GM18498 (cell line): ENCODE measurements around the gene SFXN2.

Experiments
- ATAC-seq: cut with Tn5 transposase; IDR thresholded peaks from one replicate; pipeline ENCODE4 v1.9.1; 2021; ENCODE audit warnings: mild to moderate bottlenecking, moderate library complexity; ENCODE audit not compliant: unreplicated experiment

Gene SFXN2

GRCh38 chr10:102775201-102775934 is 60.9 kb downstream of the SFXN2 start:
- ATAC-seq = no peak

- no peak for ATAC-seq
These were observed 61.7 kb downstream of the SFXN2 start for GRCh38 chr10:102775935-102776669.

GRCh38 chr10:102776779-102777456 is 62.5 kb downstream of the SFXN2 start:
- ATAC-seq = no peak

GRCh38 chr10:102777711-102778453 is 63.4 kb downstream of the SFXN2 start:
- ATAC-seq = no peak

GRCh38 chr10:102778781-102779180 is 64.3 kb downstream of the SFXN2 start:
- ATAC-seq = no peak

- ATAC-seq = no peak
These were observed 65.5 kb downstream of the SFXN2 start for GRCh38 chr10:102779680-102780526.

- no peak for ATAC-seq
These were observed 66.0 kb downstream of the SFXN2 start for GRCh38 chr10:102780527-102780808.

- ATAC-seq = no peak
These were observed 66.9 kb downstream of the SFXN2 start for GRCh38 chr10:102781090-102781920.

GRCh38 chr10:102781921-102782557 is 67.6 kb downstream of the SFXN2 start:
- no peak for ATAC-seq

GRCh38 chr10:102782673-102783551 is 68.5 kb downstream of the SFXN2 start:
- no peak for ATAC-seq

GRCh38 chr10:102783568-102783967 is 69.1 kb downstream of the SFXN2 start:
- no peak for ATAC-seq

- no peak for ATAC-seq
These were observed 71.4 kb downstream of the SFXN2 start for GRCh38 chr10:102785818-102786217.

GRCh38 chr10:102791754-102792395 is 77.4 kb downstream of the SFXN2 start:
- no peak for ATAC-seq
